Upper lobe of left lung (tissue), 4 donors: Measurements from ENCODE around the gene NRXN3.

Experiments
- CTCF ChIP-seq, 6 experiments: fragments of 450-650 bp in 4 of 6; fragments of 200-600 bp in 2 of 6; sonication (generic) in 2 of 6; IDR thresholded peaks; one replicate each; pipeline ENCODE4 v1.5.1; 2016 to 2019; ENCODE audit warnings: antibody characterized with exemption in 6 of 6
- EP300 ChIP-seq, 4 donors: sonication (generic); formaldehyde crosslinking; IDR thresholded peaks; one replicate each; pipeline ENCODE4 v1.5.1; 2017; ENCODE audit warnings: antibody characterized with exemption in 4 of 4, control low read depth in 2 of 4
- POLR2A ChIP-seq, 4 donors: fragments of 450-650 bp; IDR thresholded peaks; one replicate each; pipeline ENCODE4 v1.5.1; 2016 to 2017; ENCODE audit warnings: antibody characterized with exemption in 4 of 4, mild to moderate bottlenecking in 2 of 4
- POLR2AphosphoS5 ChIP-seq, 2 donors: sonication (generic); formaldehyde crosslinking; IDR thresholded peaks; one replicate each; pipeline ENCODE4 v1.5.1; 2017; ENCODE audit warnings: antibody characterized with exemption in 2 of 2

- TF ChIP-seq CTCF (IDR thresholded peaks at IDR 0.05), result no peak
- no peak for TF ChIP-seq POLR2AphosphoS5 (IDR thresholded peaks at IDR 0.05)
- no peak for TF ChIP-seq POLR2A (IDR thresholded peaks at IDR 0.05)
- no peak for TF ChIP-seq EP300 (IDR thresholded peaks at IDR 0.05)
Measured at GRCh38 chr14:79871136-79871535, 1701.0 kb downstream of the NRXN3 start.
